Heart left ventricle (tissue), 13 donors: Measurements from ENCODE around the gene ZNF446.
"Not testable (repeated sequence)": the region's sequence is repeated elsewhere in the genome, so short reads cannot be mapped to it uniquely, and the experiment has no call there.

Experiments
- POLR2A ChIP-seq, 2 donors: fragments of 450-650 bp; IDR thresholded peaks; one replicate each; pipeline ENCODE4 v1.6.1; 2017; ENCODE audit warnings: antibody characterized with exemption in 2 of 2, mild to moderate bottlenecking in 2 of 2, moderate library complexity in 2 of 2
- TF ChIP-seq, protein P1 (sequence below), 12 donors: fragments of 200-600 bp; sonication (generic) in 4 of 12; IDR thresholded peaks; one replicate each; pipeline versions ENCODE4 v1.5.0 to v1.8.0; 2018 to 2022; ENCODE audit warnings: antibody characterized with exemption in 12 of 12, mild to moderate bottlenecking in 5 of 12
- donor health status: ischemic (EF 13 %, LVEDD 7.1; RV severe dilation, severe dysfunction).
- donor health status: DM: no; HTN: yes; CAD: no.
- donor health status: DM: no; HTN: no; CAD: no.
- donor health status: ischemic (EF 25% LVEDD 6.9; RV normal size, moderate dysfunction).
- donor health status: ischemic (EF 25% LVEDD 5.7; RV mildly dilated, moderate dysfunction).
- donor health status: ischemic (EF 35%, LVEDD 5.7; RV mildly dilated, moderate dysfunction).
- donor health status: nonischemic (EF 11% LVEDD 7.7; RV severe dilation, severe dysfunction).
- donor health status: DM: yes; HTN: yes; CAD: no.
- donor health status: PGD.
- donor health status: ischemic (EF 29% LVEDD 5.4; RV normal size, mild dysfunction).
- donor health status: nonischemic (EF 23%, LVEDD 6.1; RV moderate dilation, normal function).

DNA sequence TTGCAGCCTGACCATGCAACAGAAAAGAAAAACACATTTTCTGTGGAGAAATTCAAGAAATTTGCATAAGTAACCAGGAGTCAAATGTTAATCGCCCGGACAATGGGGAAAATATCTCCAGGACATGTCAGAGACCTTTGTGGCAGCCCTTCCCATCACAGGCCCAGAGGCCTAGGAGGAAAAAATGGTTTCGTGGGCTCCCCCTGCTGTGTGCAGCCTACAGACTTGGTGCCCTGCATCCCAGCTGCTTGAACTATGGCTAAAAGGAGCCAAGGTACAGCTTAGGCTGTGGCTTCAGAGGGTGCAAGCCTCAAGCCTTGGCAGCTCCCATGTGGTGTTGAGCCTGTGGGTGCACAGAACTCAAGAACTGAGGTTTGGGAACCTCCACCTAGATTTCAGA lies 27.3 kb upstream of the ZNF446 start:
- TF ChIP-seq, protein P1, sequence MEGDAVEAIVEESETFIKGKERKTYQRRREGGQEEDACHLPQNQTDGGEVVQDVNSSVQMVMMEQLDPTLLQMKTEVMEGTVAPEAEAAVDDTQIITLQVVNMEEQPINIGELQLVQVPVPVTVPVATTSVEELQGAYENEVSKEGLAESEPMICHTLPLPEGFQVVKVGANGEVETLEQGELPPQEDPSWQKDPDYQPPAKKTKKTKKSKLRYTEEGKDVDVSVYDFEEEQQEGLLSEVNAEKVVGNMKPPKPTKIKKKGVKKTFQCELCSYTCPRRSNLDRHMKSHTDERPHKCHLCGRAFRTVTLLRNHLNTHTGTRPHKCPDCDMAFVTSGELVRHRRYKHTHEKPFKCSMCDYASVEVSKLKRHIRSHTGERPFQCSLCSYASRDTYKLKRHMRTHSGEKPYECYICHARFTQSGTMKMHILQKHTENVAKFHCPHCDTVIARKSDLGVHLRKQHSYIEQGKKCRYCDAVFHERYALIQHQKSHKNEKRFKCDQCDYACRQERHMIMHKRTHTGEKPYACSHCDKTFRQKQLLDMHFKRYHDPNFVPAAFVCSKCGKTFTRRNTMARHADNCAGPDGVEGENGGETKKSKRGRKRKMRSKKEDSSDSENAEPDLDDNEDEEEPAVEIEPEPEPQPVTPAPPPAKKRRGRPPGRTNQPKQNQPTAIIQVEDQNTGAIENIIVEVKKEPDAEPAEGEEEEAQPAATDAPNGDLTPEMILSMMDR (IDR thresholded peaks at IDR 0.05) = not testable (repeated sequence)
- not testable (repeated sequence) for TF ChIP-seq POLR2A (IDR thresholded peaks at IDR 0.05)
